ENCODE measurements around the gene B3GNT8. TPM values are rescaled to one million over a fixed set of nuclear protein-coding genes. Genes with fewer than 3 reads are reported as not detected.
"Not testable (repeated sequence)": the region's sequence is repeated elsewhere in the genome, so short reads cannot be mapped to it uniquely, and the experiment has no call there.

Gene B3GNT8
- total RNA-seq, 1 donor from 2014 or later: 40.4 TPM

DNA sequence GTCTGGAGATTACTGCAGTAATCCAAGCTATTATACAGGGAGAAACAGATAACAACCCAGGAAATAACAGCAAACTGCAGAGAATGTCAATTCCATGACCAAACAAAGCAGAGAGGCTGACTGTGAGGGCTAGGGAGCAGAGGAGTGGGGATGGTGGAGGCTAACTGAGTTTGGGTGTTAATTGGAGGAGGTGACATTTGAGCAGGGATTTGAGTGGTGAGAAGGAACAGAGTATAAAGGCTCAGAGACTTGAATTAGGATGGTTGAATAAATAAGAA lies 9.4 kb upstream of the B3GNT8 start:
- no peak for ATAC-seq

DNA sequence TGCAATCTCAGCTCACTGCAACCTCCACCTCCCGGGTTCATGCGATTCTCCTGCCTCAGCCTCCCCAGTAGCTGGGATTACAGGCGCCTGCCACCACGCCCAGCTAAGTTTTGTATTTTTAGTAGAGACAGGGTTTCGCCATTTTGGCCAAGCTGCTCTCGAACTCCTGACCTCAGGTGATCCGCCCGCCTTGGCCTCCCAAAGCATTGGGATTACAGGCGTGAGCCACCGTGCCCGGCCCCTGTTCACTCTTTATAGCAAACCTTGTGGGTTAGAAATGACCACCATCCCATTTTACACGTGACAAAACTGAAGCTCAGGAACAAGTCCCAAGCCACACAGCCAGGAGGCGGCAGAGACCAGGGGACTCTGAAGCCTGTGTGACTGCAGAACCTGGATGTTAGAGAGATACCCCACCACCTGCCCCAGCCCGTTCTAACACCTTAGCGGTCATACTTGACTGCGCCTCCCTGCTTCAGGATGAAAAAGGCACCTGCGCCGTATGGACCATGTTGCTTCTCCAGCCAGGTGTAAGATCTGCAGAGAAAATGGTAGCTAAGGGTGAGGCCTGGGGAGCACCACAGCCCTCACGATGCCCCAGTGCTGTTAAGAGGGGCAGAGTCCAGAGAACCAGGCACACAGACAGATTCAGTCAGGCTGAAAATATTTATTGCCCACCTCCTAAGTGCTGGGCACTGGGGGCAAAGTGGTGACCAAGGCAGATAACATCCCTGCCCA lies 8.9 kb upstream of the B3GNT8 start:
- no peak for ATAC-seq

DNA sequence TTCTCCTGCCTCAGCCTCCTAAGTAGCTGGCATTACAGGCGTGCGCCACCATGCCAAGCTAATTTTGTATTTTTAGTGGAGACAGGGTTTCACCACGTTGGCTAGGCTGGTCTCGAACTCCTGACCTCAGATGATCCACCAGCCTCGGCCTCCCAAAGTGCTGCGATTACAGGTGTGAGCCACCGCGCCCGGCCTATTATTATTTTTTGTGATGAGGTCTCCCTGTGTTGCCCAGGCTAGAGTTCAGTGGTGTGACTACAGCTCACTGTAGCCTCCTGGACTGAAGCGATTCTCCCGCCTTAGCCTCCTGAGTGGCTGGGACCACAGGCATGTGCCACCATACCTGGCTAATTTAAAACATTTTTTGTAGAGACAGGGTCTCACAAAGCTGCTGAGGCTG lies 8.2 kb upstream of the B3GNT8 start:
- not testable (repeated sequence) for ATAC-seq

DNA sequence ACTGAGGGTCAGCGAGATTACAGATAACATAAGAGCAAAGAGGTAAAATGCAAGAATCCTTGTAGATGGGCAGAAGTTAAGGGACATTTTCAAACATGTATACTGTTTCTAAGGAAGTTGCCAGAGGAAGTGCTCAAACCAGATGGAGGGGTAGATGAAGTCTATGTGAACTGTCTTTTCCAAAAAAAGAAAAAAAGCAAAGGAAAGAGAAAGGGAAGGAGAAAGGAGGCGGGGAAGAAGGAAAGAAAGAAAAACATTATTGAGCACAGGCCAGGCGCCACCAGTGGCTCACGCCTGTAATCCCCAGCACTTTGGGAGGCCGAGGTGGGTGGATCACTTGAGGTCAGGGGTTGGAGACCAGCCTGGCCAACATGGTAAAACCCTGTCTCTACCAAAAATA lies 7.3 kb upstream of the B3GNT8 start:
- ATAC-seq: no peak

DNA sequence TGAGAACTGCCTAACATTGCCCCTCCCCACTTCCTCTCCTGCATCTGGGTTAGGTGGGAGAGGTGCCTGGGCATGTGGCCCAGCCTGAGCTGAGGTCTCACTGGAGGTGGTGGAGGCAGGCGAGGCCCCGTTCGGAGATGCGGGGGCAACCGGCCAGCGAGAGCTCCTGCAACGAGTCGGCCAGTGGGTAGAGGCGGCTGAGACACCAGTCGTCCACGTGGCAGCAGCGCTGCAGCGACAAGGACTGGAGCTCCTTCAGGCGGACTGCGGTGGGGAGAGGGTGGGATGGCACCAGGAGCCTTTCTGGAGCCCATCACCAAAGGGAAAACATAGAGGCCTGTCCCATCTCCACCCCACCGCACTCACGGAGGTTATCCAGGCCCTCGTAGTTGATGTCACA lies 6.0 kb upstream of the B3GNT8 start:
- no peak for ATAC-seq

DNA sequence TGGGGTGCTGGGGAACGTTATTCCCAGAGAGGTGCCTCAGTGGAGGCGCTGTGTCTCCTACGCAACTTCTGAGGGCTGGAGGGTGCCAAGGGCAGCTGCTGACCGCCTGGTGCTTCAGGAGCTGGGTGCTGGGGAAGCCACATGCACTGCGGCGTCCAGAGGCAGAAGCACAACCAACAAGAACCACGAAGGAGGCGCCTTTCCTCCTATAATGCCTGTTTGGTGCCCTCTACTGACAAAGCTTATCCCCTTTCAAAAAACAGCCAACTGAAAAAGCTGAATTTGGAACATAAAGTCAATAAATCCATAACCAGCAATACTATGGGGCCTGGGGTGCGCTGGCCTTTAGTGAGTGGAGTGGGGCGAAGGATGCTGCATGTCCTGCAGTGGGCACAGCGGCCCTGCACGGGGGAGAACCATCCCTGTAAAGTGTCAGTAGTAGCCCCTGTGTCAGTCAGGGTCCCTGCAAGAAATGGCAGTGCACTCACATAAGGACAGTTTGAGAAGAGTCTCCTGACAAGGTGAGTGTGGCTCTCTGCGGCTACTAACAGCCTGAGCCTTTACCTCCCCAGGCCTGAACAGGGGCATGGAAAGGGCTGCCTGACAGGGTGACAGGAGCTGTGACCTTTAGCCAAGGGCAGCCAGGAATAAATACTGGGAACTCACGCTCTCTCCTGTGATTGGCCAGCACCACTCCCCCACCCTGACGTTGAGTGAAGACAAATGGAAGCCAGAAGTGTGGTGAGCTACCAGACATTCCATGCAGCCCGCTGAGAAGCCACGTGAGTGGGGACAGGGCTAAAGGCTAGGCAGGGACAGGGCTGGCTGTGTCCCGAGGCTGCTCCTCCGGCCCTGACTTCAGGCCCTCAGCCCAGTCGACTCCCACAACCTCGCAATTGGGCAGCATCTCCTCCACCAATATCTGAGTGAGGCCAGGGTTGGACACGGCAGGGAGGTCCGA lies 4.5 kb upstream of the B3GNT8 start:
- no peak for ATAC-seq

DNA sequence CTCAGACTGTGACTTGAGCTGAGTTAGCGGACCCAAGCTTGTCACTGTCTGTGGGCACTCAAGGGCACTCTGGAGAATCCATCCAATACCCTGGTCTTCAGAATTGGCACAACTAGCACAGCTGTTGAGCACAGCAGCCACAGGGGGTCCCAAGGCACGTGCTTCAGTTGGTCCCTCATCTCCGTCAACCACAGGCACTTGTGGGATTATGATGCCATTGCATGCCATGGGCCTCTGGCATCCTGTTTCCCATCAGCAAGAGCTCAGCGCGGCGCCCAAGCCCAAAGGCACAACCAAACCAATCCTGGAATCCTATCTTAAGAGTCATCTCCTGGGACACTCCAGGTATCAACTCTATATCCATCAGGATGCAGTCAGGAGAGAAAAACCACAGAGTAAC lies 3.7 kb upstream of the B3GNT8 start:
- ATAC-seq: no peak

DNA sequence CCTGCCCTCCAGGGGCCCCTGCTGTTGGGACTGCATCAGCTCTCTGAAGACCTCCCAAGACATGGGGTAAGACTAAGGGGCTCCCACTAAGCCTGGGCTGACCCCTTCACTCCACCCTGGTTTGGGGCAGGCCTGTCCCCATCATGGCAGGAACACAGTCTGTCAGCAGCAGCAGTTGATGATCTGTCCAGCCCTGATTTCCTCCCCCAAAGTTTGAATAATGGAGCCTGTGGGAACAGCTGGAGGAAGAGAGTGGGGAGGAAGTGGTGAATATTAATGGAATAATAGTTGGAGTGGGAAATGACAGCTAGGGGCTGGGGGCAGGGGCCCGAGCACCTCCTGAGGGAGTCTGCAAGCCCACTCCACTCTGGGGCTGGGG lies 1.3 kb upstream of the B3GNT8 start:
- no peak for ATAC-seq

DNA sequence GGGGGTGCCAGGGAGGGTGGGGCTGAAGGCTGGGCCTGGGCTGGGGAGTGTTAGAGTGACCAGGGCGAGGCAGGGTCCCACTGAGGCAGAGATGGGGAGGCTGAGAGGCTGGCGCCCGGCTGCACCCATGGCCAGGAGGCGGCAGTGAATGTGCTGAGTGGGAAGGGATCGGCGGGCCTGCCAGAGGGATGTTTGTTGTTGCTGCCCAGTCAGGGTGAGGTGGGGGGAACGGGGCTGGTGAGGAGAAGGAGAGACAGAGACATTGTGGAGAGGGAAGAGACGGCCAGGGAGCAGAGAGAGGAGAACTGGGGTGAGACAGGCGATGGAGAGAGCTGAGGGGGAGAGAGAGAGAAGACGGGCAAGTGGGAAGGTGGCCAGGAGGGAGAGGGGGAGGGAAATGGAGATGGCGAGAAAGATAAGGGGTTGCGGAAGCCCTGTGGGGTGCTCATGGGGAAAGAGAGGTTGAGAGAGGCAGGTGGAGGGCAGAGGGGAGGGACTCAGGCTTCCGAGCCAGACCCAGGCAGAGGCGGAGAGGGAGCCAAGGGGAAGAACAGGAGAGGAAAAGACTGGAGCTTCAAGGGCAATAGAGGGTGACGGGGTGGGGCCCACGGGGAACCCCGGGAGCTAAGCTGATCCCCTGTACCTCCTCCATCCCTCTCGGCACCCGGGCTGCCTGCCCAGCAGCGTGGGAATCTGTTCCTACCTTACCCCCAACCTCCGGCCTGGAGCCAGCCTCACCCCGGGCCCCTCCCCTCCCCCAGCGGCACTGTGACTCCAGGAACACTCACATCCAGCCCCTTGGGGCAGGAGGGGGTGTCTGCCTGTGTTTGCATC lies 690 bp upstream of the B3GNT8 start:
- peak; percentile 65 for ATAC-seq

DNA sequence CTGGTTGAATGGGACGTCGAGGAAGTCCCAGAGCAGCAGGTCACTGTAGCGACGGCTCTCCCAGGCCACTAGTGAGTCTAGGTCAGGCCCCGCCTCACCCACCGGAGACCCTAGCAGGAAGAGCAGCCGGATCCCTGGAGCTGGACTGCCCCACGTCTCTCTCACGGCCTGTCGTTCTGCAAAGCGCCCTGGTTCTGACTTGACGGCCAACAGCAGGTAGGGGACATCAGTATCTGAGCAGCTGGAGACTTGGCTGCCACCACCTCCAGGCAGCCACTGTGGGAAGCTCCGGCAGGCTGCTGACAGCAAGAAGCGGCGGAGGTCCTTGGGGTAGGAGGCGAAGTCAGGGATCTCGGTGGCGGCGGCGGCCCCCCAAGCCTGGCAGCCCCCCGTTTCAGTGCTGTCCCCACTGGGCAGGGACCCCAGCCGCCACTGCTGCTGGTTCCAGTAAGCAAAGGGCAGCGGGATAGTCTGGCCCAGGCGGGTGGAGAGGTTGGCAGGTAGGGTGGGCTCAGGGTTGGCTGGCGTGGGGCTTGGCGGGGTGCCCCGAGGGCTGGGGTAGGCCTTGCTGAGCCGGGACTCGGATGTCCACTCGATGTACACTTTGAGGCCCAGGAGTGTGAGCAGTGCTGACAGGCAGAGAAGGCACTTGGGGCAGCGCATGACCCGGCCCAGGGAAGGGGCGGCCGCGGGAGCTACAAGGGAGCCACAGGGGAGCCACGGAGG lies 895 bp downstream of the B3GNT8 start:
- ATAC-seq: peak; percentile 12

DNA sequence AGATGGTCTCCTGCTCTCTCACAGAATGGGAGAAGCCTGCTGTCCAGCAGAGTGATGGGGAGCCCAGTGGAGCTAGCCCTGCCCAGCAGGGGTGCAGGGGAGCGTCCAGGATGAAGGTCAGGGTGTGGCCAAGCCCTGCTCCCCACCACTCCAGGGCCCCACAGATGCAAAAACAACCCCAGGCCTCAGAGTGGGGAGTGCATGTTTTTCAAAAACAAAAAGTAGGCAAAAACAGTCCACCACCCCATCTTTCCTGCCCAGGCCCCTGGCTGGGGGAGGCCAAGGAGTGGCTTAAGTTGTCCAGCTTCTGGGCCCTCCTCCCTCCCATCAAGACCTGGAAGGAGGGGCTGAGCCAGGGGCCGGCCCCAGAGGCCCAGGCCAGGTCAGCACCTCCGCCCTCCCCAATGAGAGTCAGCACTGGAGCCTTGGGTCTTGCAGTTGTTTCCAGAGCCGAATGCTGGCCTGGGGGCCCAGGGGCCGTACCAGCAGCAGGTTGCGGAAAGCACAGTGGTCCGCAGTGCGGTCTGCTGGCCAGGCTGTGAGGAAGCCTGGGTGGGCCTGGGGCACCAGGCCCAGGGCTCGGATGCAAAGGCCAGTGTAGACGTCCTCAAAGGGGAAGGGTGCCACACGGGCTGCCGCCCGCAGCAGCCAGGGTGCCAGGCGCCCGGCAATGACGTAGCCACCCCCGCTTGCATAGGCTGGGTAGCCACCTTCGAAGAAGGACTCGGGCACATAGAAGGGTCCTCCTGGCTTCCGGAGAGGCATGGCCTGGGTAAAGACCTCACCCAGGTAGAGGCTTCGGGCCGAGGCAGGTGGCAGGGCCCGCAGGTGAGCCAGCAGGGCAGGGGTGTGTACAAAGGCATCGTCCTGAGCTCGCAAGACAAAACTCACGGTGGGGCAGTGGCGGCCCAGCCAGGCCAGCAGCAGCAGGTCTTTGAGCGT lies 1.7 kb downstream of the B3GNT8 start:
- no peak for ATAC-seq

DNA sequence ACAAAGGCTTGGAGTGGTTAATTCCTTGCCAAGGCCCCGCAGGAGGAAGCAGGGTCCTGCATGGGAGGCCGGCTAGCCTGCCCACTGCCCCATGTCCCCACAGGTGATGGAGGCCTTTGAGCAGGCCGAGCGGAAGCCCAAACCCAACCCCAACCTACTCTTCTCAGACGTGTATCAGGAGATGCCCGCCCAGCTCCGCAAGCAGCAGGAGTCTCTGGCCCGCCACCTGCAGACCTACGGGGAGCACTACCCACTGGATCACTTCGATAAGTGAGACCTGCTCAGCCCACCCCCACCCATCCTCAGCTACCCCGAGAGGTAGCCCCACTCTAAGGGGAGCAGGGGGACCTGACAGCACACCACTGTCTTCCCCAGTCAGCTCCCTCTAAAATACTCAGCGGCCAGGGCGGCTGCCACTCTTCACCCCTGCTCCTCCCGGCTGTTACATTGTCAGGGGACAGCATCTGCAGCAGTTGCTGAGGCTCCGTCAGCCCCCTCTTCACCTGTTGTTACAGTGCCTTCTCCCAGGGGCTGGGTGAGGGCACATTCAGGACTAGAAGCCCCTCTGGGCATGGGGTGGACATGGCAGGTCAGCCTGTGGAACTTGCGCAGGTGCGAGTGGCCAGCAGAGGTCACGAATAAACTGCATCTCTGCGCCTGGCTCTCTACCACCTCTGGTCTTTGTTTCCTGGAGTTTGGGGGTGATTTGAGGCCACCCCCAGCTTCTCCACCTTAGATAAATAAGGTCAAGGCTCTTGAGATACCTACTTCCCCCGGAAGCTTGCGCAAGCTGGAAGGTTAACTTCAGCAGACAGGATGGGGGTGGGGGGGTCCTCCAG lies 2.6 kb downstream of the B3GNT8 start:
- ATAC-seq: no peak

DNA sequence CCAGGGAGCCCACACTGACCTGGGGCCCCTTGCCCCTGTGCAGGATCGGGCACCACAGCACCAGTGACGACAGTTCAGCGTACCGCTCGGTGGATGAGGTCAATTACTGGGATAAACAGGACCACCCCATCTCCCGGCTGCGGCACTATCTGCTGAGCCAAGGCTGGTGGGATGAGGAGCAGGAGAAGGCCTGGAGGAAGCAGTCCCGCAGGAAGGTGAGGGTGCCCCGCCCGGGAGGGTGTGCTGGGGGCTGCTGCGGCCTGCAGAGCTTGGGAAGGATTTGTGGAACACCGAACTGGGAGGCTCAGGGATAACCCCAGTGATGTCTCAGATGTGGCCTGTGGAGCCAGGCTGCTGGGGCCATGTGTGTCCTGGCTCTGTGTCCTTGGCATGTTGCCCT lies 4.2 kb downstream of the B3GNT8 start:
- no peak for ATAC-seq

DNA sequence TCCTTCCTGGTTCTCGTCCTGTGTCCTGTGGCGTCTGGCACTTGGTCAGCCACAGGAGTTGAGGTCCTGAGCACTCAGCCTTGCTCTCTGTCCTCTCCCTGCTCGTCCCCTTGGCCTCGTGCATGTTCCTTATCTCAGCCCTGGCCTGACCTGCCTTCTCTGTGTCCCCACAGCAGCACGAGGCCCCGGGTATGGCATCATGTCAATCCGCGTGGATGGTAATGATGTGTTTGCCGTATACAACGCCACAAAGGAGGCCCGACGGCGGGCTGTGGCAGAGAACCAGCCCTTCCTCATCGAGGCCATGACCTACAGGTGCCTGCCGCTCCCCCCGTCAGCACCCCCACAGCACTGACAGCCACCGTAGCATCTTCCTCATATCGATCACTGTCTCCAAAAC lies 4.7 kb downstream of the B3GNT8 start:
- no peak for ATAC-seq

DNA sequence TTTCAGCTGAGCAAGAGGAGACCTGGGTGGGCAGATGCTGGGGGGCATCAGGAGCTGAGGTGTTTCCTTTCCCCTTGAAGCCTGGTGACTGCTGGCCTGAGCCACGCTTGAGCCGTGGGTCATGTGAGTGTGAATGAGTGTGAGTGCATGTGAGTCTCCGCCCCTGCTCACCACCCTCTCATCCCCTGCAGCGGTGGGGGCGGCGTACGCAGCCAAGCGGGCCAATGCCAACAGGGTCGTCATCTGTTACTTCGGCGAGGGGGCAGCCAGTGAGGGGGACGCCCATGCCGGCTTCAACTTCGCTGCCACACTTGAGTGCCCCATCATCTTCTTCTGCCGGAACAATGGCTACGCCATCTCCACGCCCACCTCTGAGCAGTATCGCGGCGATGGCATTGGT lies 5.2 kb downstream of the B3GNT8 start:
- ATAC-seq: no peak

DNA sequence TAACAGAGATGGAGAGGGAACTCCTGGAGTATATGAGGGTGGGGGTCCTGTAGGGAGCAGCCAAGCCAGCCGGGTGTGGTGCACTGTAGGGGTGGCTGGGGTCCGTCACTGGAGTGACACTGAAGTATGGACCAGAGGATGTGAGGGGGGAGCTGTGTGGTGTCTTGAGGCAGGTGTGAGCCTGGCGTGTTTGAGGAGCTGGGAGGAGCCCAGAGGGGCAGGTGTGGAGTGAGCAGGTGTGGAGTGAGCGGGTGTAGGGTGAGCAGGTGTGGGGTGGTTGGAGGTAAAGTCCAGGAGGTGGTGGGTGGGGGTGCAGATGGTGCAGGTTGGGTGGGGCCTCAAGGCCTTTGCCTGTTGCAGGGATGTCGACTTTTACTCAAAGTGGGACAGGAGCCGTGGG lies 5.9 kb downstream of the B3GNT8 start:
- ATAC-seq: peak; percentile 7

DNA sequence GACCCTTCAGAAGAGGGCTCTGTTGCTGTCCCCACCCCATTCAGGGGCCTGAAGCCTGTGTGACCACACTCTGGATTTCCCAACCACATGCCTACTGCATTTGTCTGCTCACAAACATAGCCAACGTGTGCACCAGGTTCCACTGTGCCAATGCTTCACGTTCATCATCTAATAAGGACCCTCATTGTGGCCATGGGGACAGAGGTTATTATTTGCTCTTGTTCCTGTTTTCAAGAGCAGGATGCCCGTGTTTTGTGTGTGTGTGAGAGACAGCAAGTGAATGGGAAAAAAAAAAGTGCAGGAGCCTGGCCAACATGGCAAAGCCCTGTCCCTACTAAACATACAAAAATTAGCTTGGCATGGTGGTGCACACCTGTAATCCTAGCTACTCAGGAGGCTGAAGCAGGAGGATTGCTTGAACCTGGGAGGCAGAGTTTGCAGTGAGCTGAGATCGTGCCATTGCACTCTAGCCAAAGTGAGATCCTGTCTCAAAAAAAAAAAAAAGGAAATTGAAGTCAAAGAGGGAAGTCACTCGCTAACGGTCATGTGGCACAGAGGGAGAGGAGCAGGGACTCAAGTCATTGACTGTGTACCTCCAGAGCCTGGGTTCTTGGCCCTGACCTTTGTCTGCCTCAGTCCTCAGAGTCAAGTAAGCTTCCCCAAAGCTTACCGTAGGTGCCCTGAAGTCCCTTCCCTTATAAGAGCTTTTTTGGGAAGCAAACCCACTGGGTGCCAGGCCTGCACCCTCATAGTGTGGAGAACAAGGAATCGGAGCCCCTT lies 6.9 kb downstream of the B3GNT8 start:
- ATAC-seq: no peak

DNA sequence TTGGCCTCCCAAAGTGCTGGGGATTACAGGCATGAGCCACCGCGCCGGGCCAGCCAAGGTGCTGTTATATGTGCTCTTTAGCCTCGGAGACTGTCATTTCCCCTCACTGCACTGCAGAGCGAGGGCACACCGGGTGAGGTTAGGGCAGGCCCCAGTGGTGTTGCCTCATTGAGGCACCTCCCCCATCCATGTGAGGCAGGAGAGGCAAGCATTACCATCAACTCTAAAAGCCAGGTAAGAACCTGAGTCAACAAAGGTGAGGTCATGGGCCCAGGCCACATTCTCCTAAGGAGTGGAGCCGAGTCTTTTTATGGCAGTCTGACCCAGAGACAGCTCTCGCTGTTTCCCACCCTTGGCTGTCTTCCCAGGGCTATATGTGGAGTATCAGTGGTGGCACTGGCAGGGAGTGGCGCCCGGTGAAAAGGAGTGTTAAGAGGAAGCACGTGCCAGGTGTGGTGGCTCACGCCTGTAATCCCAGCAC lies 10.9 kb downstream of the B3GNT8 start:
- peak; percentile 91 for ATAC-seq

DNA sequence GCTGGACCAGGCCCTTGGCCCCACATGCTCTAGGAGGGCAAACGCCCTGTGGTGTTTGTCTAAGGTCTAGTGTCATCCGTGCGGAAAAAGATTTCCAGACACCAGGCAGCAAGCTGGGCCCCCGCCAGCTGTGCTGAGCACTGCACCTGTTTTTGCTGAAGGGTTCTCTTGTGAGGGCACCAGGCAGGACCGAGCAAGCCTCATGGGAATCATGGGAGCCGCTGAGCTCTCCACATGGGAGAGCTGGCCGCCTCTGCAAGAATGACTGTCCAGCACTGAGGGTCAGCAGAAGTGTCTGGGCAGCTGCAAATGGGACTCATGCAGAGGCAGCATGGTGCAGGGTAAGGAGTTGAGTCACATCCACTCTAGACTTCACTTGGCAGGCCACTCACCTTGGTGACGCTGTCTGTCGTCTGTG lies 12.0 kb downstream of the B3GNT8 start:
- peak; percentile 44 for ATAC-seq
